K562 (cell line): Measurements from ENCODE around the gene ACER1. TPM values are rescaled to one million over a fixed set of nuclear protein-coding genes. Genes with fewer than 3 reads are reported as not detected.
A peak's percentile ranks its signal among the peaks of the same experiment; 100 is the strongest.

Experiments
- ATAC-seq: fragments of 200-7000 bp; cut with Tn5 transposase; 3 replicates; pipeline ENCODE4 v1.9.1; 2020; ENCODE audit warnings: moderate library complexity
- BruUV-seq: library from RNA; stranded (reverse); fragments of 400-500 nt; replicated peaks from 2 replicates; lab custom pipeline; 2021; lab: Mats Ljungman, UMichigan
- CTCF ChIA-PET: fragments of 300-600 bp; formaldehyde crosslinking; extraction: SDS; loops from one replicate; lab custom pipeline; 2021; ENCODE audit warnings: low intra/inter-chr PET ratio; lab: Yijun Ruan, JAX
- POLR2A ChIA-PET: fragments of 300-600, 350-650 bp; sonication (Branson Sonifier 250); formaldehyde crosslinking; extraction: SDS; loops from one replicate; lab custom pipeline; 2021; ENCODE audit warnings: antibody characterized with exemption, inconsistent platforms; lab: Yijun Ruan, JAX
- DNase-seq, 4 experiments: peaks; one replicate each; pipeline versions ENCODE4 v3.0.0 to v3.0.0-alpha.2; 2011 to 2018; ENCODE audit warnings: low spot score in 3 of 4, mixed read lengths in 3 of 4; ENCODE audit errors: extremely low read depth in 1 of 4
- FAIRE-seq: peaks from 2 replicates; lab custom pipeline; 2011; peaks lifted over from hg19 to GRCh38; lab: Jason Lieb, UNC
- H2AFZ ChIP-seq: 2 replicates; pipeline ENCODE4 v1.6.0; 2011; ENCODE audit warnings: low read depth, low read length, control low read depth, inconsistent platforms
- H3K27ac ChIP-seq: fragments of 200-600 bp; 3 replicates; pipeline ENCODE4 v1.8.0; 2011; ENCODE audit warnings: low read depth, mild to moderate bottlenecking, control low read depth, inconsistent platforms, low read length, moderate library complexity, mixed read lengths; ENCODE audit errors: extremely low read depth
- H3K27me3 ChIP-seq, 2 experiments: fragments of 300-600 bp in 1 of 2; 2 replicates in 1 of 2; 3 replicates in 1 of 2; pipeline versions ENCODE4 v1.6.0 to v1.8.0; 2011; ENCODE audit warnings: inconsistent platforms in 2 of 2, low read length in 2 of 2, mild to moderate bottlenecking in 1 of 2, mixed read lengths in 1 of 2, moderate library complexity in 1 of 2; ENCODE audit not compliant: control insufficient read depth in 2 of 2, insufficient read depth in 2 of 2
- H3K36me3 ChIP-seq: fragments of 300-600 bp; 3 replicates; pipeline ENCODE4 v1.8.0; 2011; ENCODE audit warnings: mild to moderate bottlenecking, low read length, inconsistent platforms; ENCODE audit not compliant: control insufficient read depth, insufficient read depth
- H3K4me1 ChIP-seq, 2 experiments: fragments of 200-600 bp in 1 of 2; replicated peaks in 1 of 2; 2 replicates in 1 of 2; 3 replicates in 1 of 2; pipeline versions ENCODE4 v1.5.1 to v1.8.0; 2011; ENCODE audit warnings: inconsistent platforms in 2 of 2, low read length in 2 of 2, mild to moderate bottlenecking in 1 of 2, mixed read lengths in 1 of 2, moderate library complexity in 1 of 2; ENCODE audit not compliant: control insufficient read depth in 2 of 2, insufficient read depth in 2 of 2
- H3K4me2 ChIP-seq: 2 replicates; pipeline ENCODE4 v1.6.1; 2011; ENCODE audit warnings: low read length, control low read depth, inconsistent platforms, mixed read lengths; ENCODE audit not compliant: insufficient read depth
- H3K4me3 ChIP-seq: fragments of 200-600 bp; sonication (generic), shearing (Covaris generic); 2 replicates; pipeline ENCODE4 v1.5.1; 2016; ENCODE audit warnings: control low read depth, inconsistent platforms
- H3K79me2 ChIP-seq: fragments of 200-600 bp; 3 replicates; pipeline ENCODE4 v1.8.0; 2011; ENCODE audit warnings: low read length, inconsistent platforms; ENCODE audit not compliant: control insufficient read depth, insufficient read depth
- H3K9ac ChIP-seq, 2 experiments: 2 replicates each; pipeline versions ENCODE4 v1.6.0 to v1.6.1; 2011; ENCODE audit warnings: low read depth in 2 of 2, low read length in 2 of 2, control low read depth in 1 of 2, inconsistent platforms in 1 of 2, mild to moderate bottlenecking in 1 of 2, mixed read lengths in 1 of 2; ENCODE audit not compliant: insufficient read depth in 1 of 2
- H3K9me1 ChIP-seq: one replicate; pipeline ENCODE4 v1.6.0; 2011; ENCODE audit warnings: inconsistent platforms, mild to moderate bottlenecking, low read length, moderate library complexity; ENCODE audit not compliant: control insufficient read depth, insufficient read depth
- H3K9me3 ChIP-seq: replicated peaks from 2 replicates; pipeline ENCODE4 v1.5.1; 2011; ENCODE audit warnings: low read depth, low read length, inconsistent platforms; ENCODE audit not compliant: control insufficient read depth, insufficient read depth
- H4K20me1 ChIP-seq: replicated peaks from 2 replicates; pipeline ENCODE4 v1.6.1; 2011; ENCODE audit warnings: low read length, inconsistent platforms, mixed read lengths; ENCODE audit not compliant: control insufficient read depth, insufficient read depth
- ATF1 ChIP-seq, 2 experiments: fragments of 450-650 bp in 1 of 2; IDR thresholded peaks; 2 replicates each; pipeline ENCODE4 v1.6.1; 2016; ENCODE audit warnings: missing compliant biosample characterization in 1 of 2, missing genetic modification characterization in 1 of 2
- E2F6 ChIP-seq, 2 experiments: IDR thresholded peaks; 2 replicates each; pipeline ENCODE4 v1.6.1; 2011; ENCODE audit warnings: borderline replicate concordance in 1 of 2, control low read depth in 1 of 2, low read depth in 1 of 2, low read length in 1 of 2, mild to moderate bottlenecking in 1 of 2, mixed read lengths in 1 of 2, moderate library complexity in 1 of 2; ENCODE audit not compliant: insufficient read depth in 1 of 2, insufficient read length in 1 of 2, poor library complexity in 1 of 2, severe bottlenecking in 1 of 2; ENCODE audit errors: extremely low read depth in 1 of 2
- HLTF ChIP-seq: fragments of 450-650 bp; IDR thresholded peaks from 2 replicates; pipeline ENCODE4 v1.6.1; 2016
- KDM5B ChIP-seq: fragments of 200-600 bp; sonication (generic); IDR thresholded peaks from 2 replicates; pipeline ENCODE4 v1.6.1; 2012; ENCODE audit warnings: low read depth, mild to moderate bottlenecking, moderate library complexity, low read length, control low read depth, inconsistent platforms; ENCODE audit not compliant: insufficient replicate concordance
- MBD2 ChIP-seq: sonication (generic); IDR thresholded peaks from 2 replicates; pipeline ENCODE4 v1.6.1; 2016; ENCODE audit warnings: low read depth, borderline replicate concordance
- MEIS2 ChIP-seq: fragments of 450-650 bp; IDR thresholded peaks from 2 replicates; pipeline ENCODE4 v1.6.1; 2014; ENCODE audit warnings: mild to moderate bottlenecking; ENCODE audit not compliant: partially characterized antibody
- MNT ChIP-seq, 2 experiments: fragments of 450-650 bp; conservative IDR thresholded peaks; 2 replicates each; pipeline ENCODE4 v1.6.1; 2017; ENCODE audit warnings: mild to moderate bottlenecking in 2 of 2, moderate library complexity in 2 of 2
- RNF2 ChIP-seq: sonication (generic); IDR thresholded peaks from 2 replicates; pipeline ENCODE4 v1.6.1; 2016
- ZNF140 ChIP-seq: fragments of 250-450 bp; sonication (Bioruptor Pico); IDR thresholded peaks from 2 replicates; pipeline ENCODE4 v1.8.0; 2021; ENCODE audit warnings: moderate library complexity, mild to moderate bottlenecking, inconsistent platforms
- ZNF197 ChIP-seq: fragments of 200-800 bp; sonication (Bioruptor generic); IDR thresholded peaks from 2 replicates; pipeline ENCODE4 v1.6.1; 2016; ENCODE audit warnings: low read depth, missing genetic modification characterization, missing compliant biosample characterization
- ZNF592 ChIP-seq: fragments of 450-650 bp; IDR thresholded peaks from 2 replicates; pipeline ENCODE4 v1.6.1; 2017; ENCODE audit warnings: antibody characterized with exemption, mild to moderate bottlenecking
- WGBS: fragments of 100-300 bp; shearing (Covaris generic); methylation state at CpG from one replicate; pipeline ENCODE4 v1.1.6; 2016; ENCODE audit warnings: low coverage, mixed read lengths; ENCODE audit not compliant: insufficient coverage; ENCODE audit errors: missing lambda C conversion rate; 5-methylcytosine and 5-hydroxymethylcytosine counted together
- in situ Hi-C: fragments of 300-500 bp; cut with MboI; formaldehyde crosslinking; loops from 4 replicates; pipeline ENCODE4 v1.15.0; 2018; ENCODE audit warnings: inconsistent platforms, mixed read lengths
- intact Hi-C: fragments of 100-400 bp; cut with micrococcal nuclease; formaldehyde crosslinking; loops from 2 replicates; pipeline ENCODE4 v1.14.2; 2022
- polyA plus RNA-seq, 8 experiments: library from polyadenylated mRNA; depleted of rRNA in 4 of 8; stranded (reverse) in 5 of 8; unstranded in 3 of 8; fragments of >200 nt; fragmentation: Nextera tagmentation in 2 of 8; fragmentation: Illumina TruSeq in 1 of 8; extraction: Ambion mirVana in 2 of 8; extraction: Trizol in 1 of 8; gene quantifications; 2 replicates each; pipeline versions ENCODE4 v1.2.1 to v1.2.3, GENCODE V29; 2011 to 2014; ENCODE audit warnings: inconsistent platforms in 1 of 8, missing spikeins in 1 of 8
- total RNA-seq, 7 experiments: library from RNA; depleted of rRNA in 6 of 7; stranded (reverse); fragments of >200 nt in 6 of 7; fragmentation: Illumina TruSeq in 2 of 7; extraction: Trizol in 2 of 7; gene quantifications; 2 replicates each; pipeline versions ENCODE4 v1.2.1 to v1.2.3, GENCODE V29; 2011 to 2021; ENCODE audit warnings: low replicate concordance in 1 of 7

The ACER1 gene
- total and polyA plus RNA-seq, 9 of the 15 experiments (the other 6 are each of a cell fraction or from before 2014, with no cell fraction given) = not detected

DNA sequence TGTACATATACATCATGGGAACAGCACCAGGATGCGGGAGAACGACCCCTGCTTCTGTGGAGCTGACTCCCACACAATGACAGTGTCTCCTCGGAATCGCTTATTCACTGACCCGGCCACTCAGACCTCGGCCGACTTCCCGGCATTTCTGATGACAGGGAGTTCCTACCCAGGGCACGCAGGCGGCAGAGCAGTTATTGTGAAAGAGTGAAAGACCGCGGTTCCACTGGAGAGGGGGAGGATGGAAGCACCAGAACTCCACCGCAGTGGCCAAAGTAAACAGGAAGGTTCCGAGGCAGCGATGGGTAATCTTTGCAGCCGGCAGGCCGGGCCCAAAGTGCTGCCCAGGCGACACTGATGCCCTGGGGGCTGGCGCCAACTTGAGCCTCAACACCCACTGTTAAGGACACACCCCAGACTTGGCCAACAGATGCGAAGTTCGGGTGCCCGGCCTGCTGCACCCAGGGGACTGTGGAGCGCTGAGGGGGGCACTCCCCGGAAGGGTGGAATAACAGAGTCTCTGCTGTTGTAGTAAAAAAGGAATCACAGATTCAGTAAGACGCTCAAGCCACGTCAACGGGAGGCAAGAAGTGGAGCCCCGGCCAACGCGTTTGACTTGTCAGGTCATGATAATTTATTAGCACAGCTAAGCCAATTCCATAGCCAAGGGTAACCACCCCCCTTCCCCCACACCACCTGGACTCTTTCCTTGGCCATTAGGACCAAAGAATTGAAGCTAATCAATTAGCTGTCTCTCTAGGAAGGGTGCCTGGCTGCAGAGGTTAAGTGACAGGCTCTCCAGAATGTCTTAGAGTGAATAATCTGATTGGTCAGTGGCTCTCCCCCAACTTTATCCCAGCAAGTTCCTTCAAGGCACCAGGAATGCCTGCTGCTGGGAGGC is 59.5 kb downstream of the ACER1 start:
- intact Hi-C loops = no loop called here
- no TSS peak for BruUV-seq
- TF ChIP-seq KDM5B (peak; percentile 26), ZNF140 (no peak), ZNF592 (peak; percentile 52; the same call in 1 of the 2 replicates), ATF1 (CRISPR knock-in tag; IDR thresholded peaks at IDR 0.05) (no peak), ATF1 (tag; IDR thresholded peaks at IDR 0.05) (peak; percentile 25; the same call in 1 of the 2 replicates), MNT (conservative IDR thresholded peaks at IDR 0.05) (0 out of 4 replicates have a peak, but pooled peaks of 1 of the 2 experiments have one; percentile 39), RNF2 (peak; percentile 47; the same call in 1 of the 2 replicates), MBD2 (no peak; the same call in 1 of the 2 replicates), E2F6 (IDR thresholded peaks at IDR 0.05; ENCODE audit: borderline replicate concordance in 1 of 2, extremely low read depth in 1 of 2, insufficient read depth in 1 of 2, insufficient read length in 1 of 2, low read depth in 1 of 2, low read length in 1 of 2, poor library complexity in 1 of 2, severe bottlenecking in 1 of 2) (peak in 1 of 2 experiments; percentile 29), MEIS2 (peak; percentile 97), ZNF197 (CRISPR knock-in tag) (0 out of 2 replicates have a peak, but pooled peaks have one; percentile 40), HLTF (no peak)

More for the DNA sequence above, 59.5 kb downstream of the ACER1 start:
- peak overlapping the region; percentile 33 to 80; a peak in 2 of 4 replicates for H3K9ac ChIP-seq
- H2AFZ ChIP-seq = no peak overlapping the region
- in situ Hi-C loops = no loop called here
- peaks cover 41% of the 10 kb centered on the region; the same call in 1 of the 2 replicates for H4K20me1 ChIP-seq
- ATAC-seq (peak; percentile 5), DNase-seq (peak; percentile 37 to 67 (median 56)), FAIRE-seq (peak; percentile 69)
- peak overlapping the region; percentile 22; the same call in 2 of the 3 replicates for H3K27ac ChIP-seq
- H3K36me3 ChIP-seq = peaks cover 50% of the 10 kb centered on the region; the same call in 2 of the 3 replicates
- peaks cover 78 to 93% of the 10 kb centered on the region in 2 experiments for H3K4me1 ChIP-seq
- 11% methylated on average over 30 of the region's 30 CpGs for WGBS
- no peaks in the 10 kb centered on the region for H3K27me3 ChIP-seq
- peak overlapping the region; percentile 70 for H3K4me2 ChIP-seq
- POLR2A ChIA-PET = interaction anchor here (0.8 to 1.0 kb wide), 2 partner anchors 14 to 21 kb away, joined by 3 read pairs; no protein-coding TSS in a partner anchor
- peaks cover 100% of the 10 kb centered on the region for H3K79me2 ChIP-seq
- CTCF ChIA-PET = no interaction called here
- peaks cover 5% of the 10 kb centered on the region for H3K9me1 ChIP-seq
- H3K4me3 ChIP-seq = no peak overlapping the region
- no peaks in the 10 kb centered on the region for H3K9me3 ChIP-seq
